ENCODE results near the gene PRUNE1. TPM values are rescaled to one million over a fixed set of nuclear protein-coding genes. Genes with fewer than 3 reads are reported as not detected.

PRUNE1 gene
- polyA plus RNA-seq, 1 donor from 2014 or later = 32.2 TPM

- Histone ChIP-seq H3K9ac (ENCODE audit: low read length) (no peak overlapping the region), H2AFZ (ENCODE audit: low read depth, low read length) (no peak overlapping the region), H3K27ac (ENCODE audit: low read length) (no peak overlapping the region), H3K27me3 (ENCODE audit: insufficient read depth, low read depth, low read length) (no peaks in the 10 kb centered on the region), H3K4me2 (ENCODE audit: low read length) (no peak overlapping the region), H3F3A (ENCODE audit: insufficient read depth, low read length, poor library complexity, severe bottlenecking) (no peaks in the 10 kb centered on the region), H4K20me1 (ENCODE audit: insufficient read depth) (no peaks in the 10 kb centered on the region), H3K9me3 (ENCODE audit: low read length) (no peaks in the 10 kb centered on the region), H3K4me3 (ENCODE audit: low read length) (no peak overlapping the region), H3K79me2 (replicated peaks; ENCODE audit: insufficient read depth, low read length) (peaks cover 12% of the 10 kb centered on the region), H3K9me2 (ENCODE audit: insufficient read depth, low read length) (no peaks in the 10 kb centered on the region), H3K36me3 (ENCODE audit: insufficient read depth, low read length) (peaks cover 21% of the 10 kb centered on the region)
- TF ChIP-seq REST (IDR thresholded peaks at IDR 0.05; ENCODE audit: borderline replicate concordance) = no peak
These were observed 42.2 kb upstream of the PRUNE1 start for GRCh38 chr1:150966011-150966410.

- H3K4me2 ChIP-seq (ENCODE audit: low read length) = no peak overlapping the region
- H4K20me1 ChIP-seq (ENCODE audit: insufficient read depth) = no peaks in the 10 kb centered on the region
- H3K9me3 ChIP-seq (ENCODE audit: low read length) = no peaks in the 10 kb centered on the region
- H3K36me3 ChIP-seq (ENCODE audit: insufficient read depth, low read length) = peaks cover 18% of the 10 kb centered on the region
- H2AFZ ChIP-seq (ENCODE audit: low read depth, low read length) = no peak overlapping the region
- no peak overlapping the region for H3K27ac ChIP-seq (ENCODE audit: low read length)
- TF ChIP-seq MXI1 (conservative IDR thresholded peaks at IDR 0.05; ENCODE audit: poor library complexity, severe bottlenecking) (no peak), RAD21 (conservative IDR thresholded peaks at IDR 0.05) (no peak), CTCF (IDR thresholded peaks at IDR 0.05; ENCODE audit: poor library complexity, severe bottlenecking) (no peak), REST (IDR thresholded peaks at IDR 0.05; ENCODE audit: borderline replicate concordance) (no peak)
- no peaks in the 10 kb centered on the region for H3K27me3 ChIP-seq (ENCODE audit: insufficient read depth, low read depth, low read length)
- no peaks in the 10 kb centered on the region for H3F3A ChIP-seq (ENCODE audit: insufficient read depth, low read length, poor library complexity, severe bottlenecking)
- H3K4me3 ChIP-seq (ENCODE audit: low read length) = no peak overlapping the region
- no peaks in the 10 kb centered on the region for H3K9me2 ChIP-seq (ENCODE audit: insufficient read depth, low read length)
- H3K9ac ChIP-seq (ENCODE audit: low read length) = no peak overlapping the region
- H3K79me2 ChIP-seq (replicated peaks; ENCODE audit: insufficient read depth, low read length) = peaks cover 32% of the 10 kb centered on the region
These were observed 40.3 kb upstream of the PRUNE1 start for GRCh38 chr1:150967936-150968335.

- Histone ChIP-seq H3K9me3 (ENCODE audit: low read length) (no peaks in the 10 kb centered on the region), H2AFZ (ENCODE audit: low read depth, low read length) (no peak overlapping the region), H3K9me2 (ENCODE audit: insufficient read depth, low read length) (no peaks in the 10 kb centered on the region), H3K79me2 (replicated peaks; ENCODE audit: insufficient read depth, low read length) (peaks cover 37% of the 10 kb centered on the region), H4K20me1 (ENCODE audit: insufficient read depth) (no peaks in the 10 kb centered on the region), H3K27me3 (ENCODE audit: insufficient read depth, low read depth, low read length) (no peaks in the 10 kb centered on the region), H3K9ac (ENCODE audit: low read length) (no peak overlapping the region), H3K27ac (ENCODE audit: low read length) (no peak overlapping the region), H3K4me2 (ENCODE audit: low read length) (no peak overlapping the region), H3K36me3 (ENCODE audit: insufficient read depth, low read length) (peaks cover 12% of the 10 kb centered on the region), H3K4me3 (ENCODE audit: low read length) (no peak overlapping the region), H3F3A (ENCODE audit: insufficient read depth, low read length, poor library complexity, severe bottlenecking) (no peaks in the 10 kb centered on the region)
- no peak for TF ChIP-seq POLR2AphosphoS5 (IDR thresholded peaks at IDR 0.05)
- TF ChIP-seq CTCF (IDR thresholded peaks at IDR 0.05; ENCODE audit: poor library complexity, severe bottlenecking) = no peak
- no peak for TF ChIP-seq EZH2 (IDR thresholded peaks at IDR 0.05; ENCODE audit: borderline replicate concordance, insufficient read depth, low read length, poor library complexity, severe bottlenecking)
- TF ChIP-seq TAF1 (IDR thresholded peaks at IDR 0.05; ENCODE audit: low read depth) = no peak
- no peak for TF ChIP-seq REST (IDR thresholded peaks at IDR 0.05; ENCODE audit: borderline replicate concordance)
These were observed 39.8 kb upstream of the PRUNE1 start for GRCh38 chr1:150968491-150968890.

All from neural cell (in vitro differentiated cells).